Measurements from ENCODE around the gene AGPAT3.

Gene AGPAT3

GRCh38 chr21:43986544-43987451 lies 121.8 kb downstream of the AGPAT3 start:
- peaks cover 14% of the 10 kb centered on the region for H3K4me1 Mint-ChIP-seq (ENCODE audit: low read depth)
- H3K27me3 Mint-ChIP-seq (ENCODE audit: low read depth) = no peaks in the 10 kb centered on the region

GRCh38 chr21:43987509-43987908 lies 122.5 kb downstream of the AGPAT3 start:
- H3K9me3 Mint-ChIP-seq = no peaks in the 10 kb centered on the region
- H3K27me3 Mint-ChIP-seq (ENCODE audit: low read depth) = no peaks in the 10 kb centered on the region
- H3K36me3 Mint-ChIP-seq (ENCODE audit: low read depth) = peaks cover 10% of the 10 kb centered on the region
- no peak for DNase-seq (ENCODE audit: low spot score)
- no peak overlapping the region for H3K4me3 Mint-ChIP-seq
- peaks cover 14% of the 10 kb centered on the region for H3K4me1 Mint-ChIP-seq (ENCODE audit: low read depth)
- no peak overlapping the region for H3K27ac Mint-ChIP-seq

More at GRCh38 chr21:43986544-43987451, 121.8 kb downstream of the AGPAT3 start:
- DNase-seq (ENCODE audit: low spot score) = no peak
- no peak overlapping the region for H3K27ac Mint-ChIP-seq
- H3K9me3 Mint-ChIP-seq = no peaks in the 10 kb centered on the region
- H3K4me3 Mint-ChIP-seq = no peak overlapping the region
- H3K36me3 Mint-ChIP-seq (ENCODE audit: low read depth) = peaks cover 10% of the 10 kb centered on the region

GRCh38 chr21:43988016-43988415 lies 123.0 kb downstream of the AGPAT3 start:
- H3K27me3 Mint-ChIP-seq (ENCODE audit: low read depth) = no peaks in the 10 kb centered on the region
- H3K9me3 Mint-ChIP-seq = no peaks in the 10 kb centered on the region
- H3K4me1 Mint-ChIP-seq (ENCODE audit: low read depth) = peaks cover 12% of the 10 kb centered on the region
- H3K27ac Mint-ChIP-seq = no peak overlapping the region
- no peak for DNase-seq (ENCODE audit: low spot score)
- no peak overlapping the region for H3K4me3 Mint-ChIP-seq
- peaks cover 8% of the 10 kb centered on the region for H3K36me3 Mint-ChIP-seq (ENCODE audit: low read depth)

- H3K36me3 Mint-ChIP-seq (ENCODE audit: low read depth) = peaks cover 5% of the 10 kb centered on the region
- no peaks in the 10 kb centered on the region for H3K27me3 Mint-ChIP-seq (ENCODE audit: low read depth)
- no peak for DNase-seq (ENCODE audit: low spot score)
- no peak overlapping the region for H3K27ac Mint-ChIP-seq
- peaks cover 11% of the 10 kb centered on the region for H3K4me1 Mint-ChIP-seq (ENCODE audit: low read depth)
- no peak overlapping the region for H3K4me3 Mint-ChIP-seq
- H3K9me3 Mint-ChIP-seq = no peaks in the 10 kb centered on the region
Observed at GRCh38 chr21:43988506-43989230, 123.6 kb downstream of the AGPAT3 start.

GRCh38 chr21:43989401-43989800 lies 124.4 kb downstream of the AGPAT3 start:
- no peaks in the 10 kb centered on the region for H3K27me3 Mint-ChIP-seq (ENCODE audit: low read depth)
- H3K27ac Mint-ChIP-seq = no peak overlapping the region
- peaks cover 11% of the 10 kb centered on the region for H3K4me1 Mint-ChIP-seq (ENCODE audit: low read depth)
- no peak for DNase-seq (ENCODE audit: low spot score)
- H3K9me3 Mint-ChIP-seq = no peaks in the 10 kb centered on the region
- H3K36me3 Mint-ChIP-seq (ENCODE audit: low read depth) = peaks cover 2% of the 10 kb centered on the region
- H3K4me3 Mint-ChIP-seq = no peak overlapping the region

GRCh38 chr21:43991447-43991991 lies 126.5 kb downstream of the AGPAT3 start:
- peaks cover 4% of the 10 kb centered on the region for H3K27me3 Mint-ChIP-seq (ENCODE audit: low read depth)
- H3K36me3 Mint-ChIP-seq (ENCODE audit: low read depth) = no peaks in the 10 kb centered on the region

GRCh38 chr21:43992121-43992520 lies 127.1 kb downstream of the AGPAT3 start:
- DNase-seq (ENCODE audit: low spot score) = no peak
- H3K4me3 Mint-ChIP-seq = no peak overlapping the region
- H3K27me3 Mint-ChIP-seq (ENCODE audit: low read depth) = peaks cover 8% of the 10 kb centered on the region
- H3K4me1 Mint-ChIP-seq (ENCODE audit: low read depth) = no peaks in the 10 kb centered on the region
- H3K36me3 Mint-ChIP-seq (ENCODE audit: low read depth) = no peaks in the 10 kb centered on the region
- H3K9me3 Mint-ChIP-seq = no peaks in the 10 kb centered on the region
- no peak overlapping the region for H3K27ac Mint-ChIP-seq

More at GRCh38 chr21:43991447-43991991, 126.5 kb downstream of the AGPAT3 start:
- H3K27ac Mint-ChIP-seq = no peak overlapping the region
- H3K4me1 Mint-ChIP-seq (ENCODE audit: low read depth) = no peaks in the 10 kb centered on the region
- no peak overlapping the region for H3K4me3 Mint-ChIP-seq
- no peak for DNase-seq (ENCODE audit: low spot score)
- H3K9me3 Mint-ChIP-seq = no peaks in the 10 kb centered on the region

- no peaks in the 10 kb centered on the region for H3K9me3 Mint-ChIP-seq
- DNase-seq (ENCODE audit: low spot score) = no peak
- no peaks in the 10 kb centered on the region for H3K36me3 Mint-ChIP-seq (ENCODE audit: low read depth)
- no peaks in the 10 kb centered on the region for H3K4me1 Mint-ChIP-seq (ENCODE audit: low read depth)
- no peak overlapping the region for H3K4me3 Mint-ChIP-seq
- peaks cover 16% of the 10 kb centered on the region for H3K27me3 Mint-ChIP-seq (ENCODE audit: low read depth)
- H3K27ac Mint-ChIP-seq = no peak overlapping the region
Observed at GRCh38 chr21:43993420-43993934, 128.5 kb downstream of the AGPAT3 start.

- no peak overlapping the region for H3K4me3 Mint-ChIP-seq
- no peaks in the 10 kb centered on the region for H3K4me1 Mint-ChIP-seq (ENCODE audit: low read depth)
- peaks cover 16% of the 10 kb centered on the region for H3K27me3 Mint-ChIP-seq (ENCODE audit: low read depth)
- DNase-seq (ENCODE audit: low spot score) = no peak
- H3K36me3 Mint-ChIP-seq (ENCODE audit: low read depth) = no peaks in the 10 kb centered on the region
- no peak overlapping the region for H3K27ac Mint-ChIP-seq
- H3K9me3 Mint-ChIP-seq = no peaks in the 10 kb centered on the region
Observed at GRCh38 chr21:43994085-43994484, 129.1 kb downstream of the AGPAT3 start.

- no peak for DNase-seq (ENCODE audit: low spot score)
- H3K4me3 Mint-ChIP-seq = no peak overlapping the region
- no peak overlapping the region for H3K27ac Mint-ChIP-seq
- no peaks in the 10 kb centered on the region for H3K36me3 Mint-ChIP-seq (ENCODE audit: low read depth)
- H3K4me1 Mint-ChIP-seq (ENCODE audit: low read depth) = no peaks in the 10 kb centered on the region
- H3K27me3 Mint-ChIP-seq (ENCODE audit: low read depth) = peaks cover 18% of the 10 kb centered on the region
- no peaks in the 10 kb centered on the region for H3K9me3 Mint-ChIP-seq
Observed at GRCh38 chr21:43994646-43995045, 129.6 kb downstream of the AGPAT3 start.

- Mint-ChIP-seq H3K36me3 (ENCODE audit: low read depth) (no peaks in the 10 kb centered on the region), H3K4me3 (no peak overlapping the region)
- DNase-seq (ENCODE audit: low spot score) = no peak
Observed at GRCh38 chr21:43995521-43996105, 130.6 kb downstream of the AGPAT3 start.

GRCh38 chr21:43997766-43998742 lies 133.0 kb downstream of the AGPAT3 start:
- Mint-ChIP-seq H3K4me1 (ENCODE audit: low read depth) (no peaks in the 10 kb centered on the region), H3K4me3 (no peak overlapping the region), H3K27ac (no peak overlapping the region), H3K27me3 (ENCODE audit: low read depth) (peaks cover 19% of the 10 kb centered on the region), H3K9me3 (no peaks in the 10 kb centered on the region), H3K36me3 (ENCODE audit: low read depth) (no peaks in the 10 kb centered on the region)
- no peak for DNase-seq (ENCODE audit: low spot score)

More at GRCh38 chr21:43995521-43996105, 130.6 kb downstream of the AGPAT3 start:
- Mint-ChIP-seq H3K27ac (no peak overlapping the region), H3K4me1 (ENCODE audit: low read depth) (no peaks in the 10 kb centered on the region), H3K27me3 (ENCODE audit: low read depth) (peaks cover 19% of the 10 kb centered on the region), H3K9me3 (no peaks in the 10 kb centered on the region)

GRCh38 chr21:44000360-44000759 lies 135.3 kb downstream of the AGPAT3 start:
- Mint-ChIP-seq H3K27ac (no peak overlapping the region), H3K27me3 (ENCODE audit: low read depth) (peaks cover 19% of the 10 kb centered on the region), H3K9me3 (no peaks in the 10 kb centered on the region), H3K4me3 (no peak overlapping the region), H3K4me1 (ENCODE audit: low read depth) (no peaks in the 10 kb centered on the region), H3K36me3 (ENCODE audit: low read depth) (no peaks in the 10 kb centered on the region)
- DNase-seq (ENCODE audit: low spot score) = no peak

Data from T-helper 2 cell treated with Interferon-gamma antibody and Interleukin-4, amounts not matched to agents 5 μg/mL and 100 μg/mL, for 36 hours (primary cell).